Thyroid gland (tissue), 4 donors: ENCODE results near the gene CHST7.

Experiments
- CTCF ChIP-seq, 6 experiments: fragments of 200-600 bp in 3 of 6; fragments of 450-650 bp in 3 of 6; sonication (generic) in 3 of 6; IDR thresholded peaks; one replicate each; pipeline ENCODE4 v1.5.1; 2016 to 2019; ENCODE audit warnings: antibody characterized with exemption in 6 of 6, mild to moderate bottlenecking in 2 of 6, inconsistent platforms in 1 of 6, moderate library complexity in 1 of 6
- POLR2A ChIP-seq, 2 donors: fragments of 450-650 bp; IDR thresholded peaks; one replicate each; pipeline ENCODE4 v1.6.1; 2017; ENCODE audit warnings: antibody characterized with exemption in 2 of 2, mild to moderate bottlenecking in 2 of 2, moderate library complexity in 1 of 2

GRCh38 chrX:46624090-46624786 is 50.7 kb downstream of the CHST7 start:
- no peak for TF ChIP-seq POLR2A (IDR thresholded peaks at IDR 0.05)
- no peak for TF ChIP-seq CTCF (IDR thresholded peaks at IDR 0.05)
